ENCODE results near the gene MYCN.
"Not testable (repeated sequence)": the region's sequence is repeated elsewhere in the genome, so short reads cannot be mapped to it uniquely, and the experiment has no call there.

MYCN gene

GRCh38 chr2:15943378-15944280 lies 3.3 kb downstream of the MYCN start:
- DNase-seq (ENCODE audit: low spot score): peak; percentile 77

GRCh38 chr2:15944325-15945017 lies 4.1 kb downstream of the MYCN start:
- DNase-seq (ENCODE audit: low spot score): no peak

DNA sequence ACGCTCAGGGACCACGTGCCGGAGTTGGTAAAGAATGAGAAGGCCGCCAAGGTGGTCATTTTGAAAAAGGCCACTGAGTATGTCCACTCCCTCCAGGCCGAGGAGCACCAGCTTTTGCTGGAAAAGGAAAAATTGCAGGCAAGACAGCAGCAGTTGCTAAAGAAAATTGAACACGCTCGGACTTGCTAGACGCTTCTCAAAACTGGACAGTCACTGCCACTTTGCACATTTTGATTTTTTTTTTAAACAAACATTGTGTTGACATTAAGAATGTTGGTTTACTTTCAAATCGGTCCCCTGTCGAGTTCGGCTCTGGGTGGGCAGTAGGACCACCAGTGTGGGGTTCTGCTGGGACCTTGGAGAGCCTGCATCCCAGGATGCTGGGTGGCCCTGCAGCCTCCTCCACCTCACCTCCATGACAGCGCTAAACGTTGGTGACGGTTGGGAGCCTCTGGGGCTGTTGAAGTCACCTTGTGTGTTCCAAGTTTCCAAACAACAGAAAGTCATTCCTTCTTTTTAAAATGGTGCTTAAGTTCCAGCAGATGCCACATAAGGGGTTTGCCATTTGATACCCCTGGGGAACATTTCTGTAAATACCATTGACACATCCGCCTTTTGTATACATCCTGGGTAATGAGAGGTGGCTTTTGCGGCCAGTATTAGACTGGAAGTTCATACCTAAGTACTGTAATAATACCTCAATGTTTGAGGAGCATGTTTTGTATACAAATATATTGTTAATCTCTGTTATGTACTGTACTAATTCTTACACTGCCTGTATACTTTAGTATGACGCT lies 5.8 kb downstream of the MYCN start:
- DNase-seq (ENCODE audit: low spot score): no peak

- DNase-seq (ENCODE audit: low spot score): no peak
Measured at GRCh38 chr2:15946983-15947382, 6.6 kb downstream of the MYCN start.

GRCh38 chr2:15947431-15947830 lies 7.1 kb downstream of the MYCN start:
- no peak for DNase-seq (ENCODE audit: low spot score)

GRCh38 chr2:15948704-15948957 lies 8.3 kb downstream of the MYCN start:
- DNase-seq (ENCODE audit: low spot score): no peak

DNA sequence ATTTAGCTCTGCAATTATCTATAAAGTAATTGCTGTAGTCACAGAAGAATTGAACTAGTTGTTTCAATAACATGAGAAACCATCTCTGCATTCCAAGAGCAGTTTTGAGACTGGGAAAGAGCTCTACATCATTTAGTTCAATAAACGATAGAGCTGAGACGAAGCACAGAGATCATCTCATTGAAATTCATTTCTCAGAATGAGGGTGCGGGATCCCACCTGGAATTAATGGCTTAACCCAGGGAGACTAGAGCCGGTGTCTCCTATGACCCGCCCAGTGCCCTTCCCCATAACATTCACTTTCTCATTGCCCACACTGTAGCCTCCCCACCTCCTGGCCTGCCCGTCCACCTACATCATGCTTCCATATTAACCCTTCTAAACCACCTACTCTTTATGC lies 8.8 kb downstream of the MYCN start:
- DNase-seq (ENCODE audit: low spot score): no peak

DNA sequence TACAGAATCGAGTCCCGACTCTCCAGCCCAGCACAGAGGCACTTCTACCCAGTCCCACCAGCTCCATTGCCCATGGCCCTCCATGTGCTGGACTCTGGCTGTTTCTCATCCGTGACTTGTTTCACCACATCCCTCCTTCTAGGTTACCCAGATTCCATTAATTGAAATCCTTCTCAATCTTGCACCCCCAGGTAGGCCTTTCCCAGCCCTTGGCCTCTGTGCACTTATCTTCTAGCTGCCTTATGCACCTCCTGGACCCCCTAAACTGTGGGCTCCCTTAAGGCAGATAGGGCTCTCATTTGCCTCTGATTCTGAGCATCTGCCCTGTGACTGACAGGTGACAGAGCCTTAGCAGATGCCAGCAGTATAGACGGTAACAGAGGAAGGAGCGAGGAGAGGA lies 9.2 kb downstream of the MYCN start:
- DNase-seq (ENCODE audit: low spot score): no peak

GRCh38 chr2:15950088-15950952 lies 10.0 kb downstream of the MYCN start:
- no peak for DNase-seq (ENCODE audit: low spot score)

DNA sequence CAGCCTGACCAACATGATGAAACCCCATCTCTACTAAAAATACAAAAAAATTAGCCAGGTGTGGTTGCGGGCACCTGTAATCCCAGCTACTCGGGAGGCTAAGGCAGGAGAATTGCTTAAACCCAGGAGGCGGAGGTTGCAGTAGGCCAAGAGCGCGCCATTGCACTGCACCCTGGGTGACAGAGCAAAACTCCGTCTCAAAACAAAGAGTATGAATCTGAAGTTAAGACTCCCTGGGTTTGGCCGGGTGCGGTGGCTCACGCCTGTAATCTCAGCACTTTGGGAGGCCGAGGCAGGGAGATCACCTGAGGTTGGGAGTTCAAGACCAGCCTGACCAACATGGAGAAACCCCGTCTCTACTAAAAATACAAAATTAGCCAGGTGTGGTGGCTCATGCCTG lies 11.6 kb downstream of the MYCN start:
- DNase-seq (ENCODE audit: low spot score): not testable (repeated sequence)

GRCh38 chr2:15952451-15953146 lies 12.2 kb downstream of the MYCN start:
- DNase-seq (ENCODE audit: low spot score): no peak

- no peak for DNase-seq (ENCODE audit: low spot score)
Measured at GRCh38 chr2:15953147-15953630, 12.8 kb downstream of the MYCN start.

DNA sequence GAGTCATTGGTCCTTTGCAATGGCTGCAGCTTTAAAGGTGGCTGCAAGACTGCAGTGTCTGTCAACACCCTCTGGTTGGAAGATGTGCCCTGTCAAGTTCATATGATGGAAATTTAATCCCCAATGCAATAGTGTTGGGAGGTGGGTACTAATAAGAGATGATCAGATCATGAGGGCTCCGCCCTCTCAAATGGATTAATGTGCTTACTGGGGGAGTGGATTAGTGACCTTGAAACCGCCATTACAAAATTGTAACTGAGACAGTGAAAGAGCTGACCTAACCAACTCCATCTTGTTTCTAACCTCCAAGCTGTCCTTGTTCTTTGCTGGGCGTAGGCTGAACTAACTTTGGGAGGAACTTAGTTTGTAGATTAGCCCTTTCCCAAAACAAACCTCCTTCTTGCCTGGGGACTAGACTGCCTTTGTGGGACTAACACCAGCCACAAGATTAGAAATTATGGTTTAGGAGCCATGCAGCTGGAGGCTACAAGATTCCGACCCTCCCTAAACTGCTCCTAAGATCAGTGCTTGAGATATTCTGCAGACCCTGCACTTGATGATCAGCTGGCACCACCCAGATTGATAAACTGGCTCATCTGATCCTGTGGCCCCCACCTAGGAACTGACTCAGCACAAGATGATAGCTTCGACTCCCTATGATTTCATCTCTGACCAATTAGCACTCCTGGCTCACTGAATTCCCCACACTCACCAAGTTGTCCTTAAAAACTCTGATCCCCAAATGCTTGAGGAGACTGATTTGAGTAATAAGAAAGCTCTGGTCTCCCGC lies 13.7 kb downstream of the MYCN start:
- DNase-seq (ENCODE audit: low spot score): no peak

DNA sequence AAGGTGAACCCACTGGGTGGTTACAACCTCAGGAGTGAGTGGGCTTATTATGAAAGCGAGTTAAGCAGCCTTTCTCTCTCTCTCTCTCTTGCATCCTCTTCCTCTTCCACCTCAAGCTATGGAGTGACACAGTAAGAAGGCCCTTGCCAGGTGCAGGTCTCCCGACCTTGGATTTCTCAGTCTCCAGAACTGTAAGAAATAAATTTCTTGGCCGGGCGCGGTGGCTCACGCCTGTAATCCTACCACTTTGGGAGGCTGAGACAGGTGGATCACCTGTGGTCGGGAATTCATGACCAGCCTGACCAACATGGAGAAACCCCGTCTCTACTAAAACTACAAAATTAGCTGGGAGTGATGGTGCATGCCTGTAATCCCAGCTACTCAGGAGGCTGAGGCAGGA lies 14.4 kb downstream of the MYCN start:
- DNase-seq (ENCODE audit: low spot score): no peak

DNA sequence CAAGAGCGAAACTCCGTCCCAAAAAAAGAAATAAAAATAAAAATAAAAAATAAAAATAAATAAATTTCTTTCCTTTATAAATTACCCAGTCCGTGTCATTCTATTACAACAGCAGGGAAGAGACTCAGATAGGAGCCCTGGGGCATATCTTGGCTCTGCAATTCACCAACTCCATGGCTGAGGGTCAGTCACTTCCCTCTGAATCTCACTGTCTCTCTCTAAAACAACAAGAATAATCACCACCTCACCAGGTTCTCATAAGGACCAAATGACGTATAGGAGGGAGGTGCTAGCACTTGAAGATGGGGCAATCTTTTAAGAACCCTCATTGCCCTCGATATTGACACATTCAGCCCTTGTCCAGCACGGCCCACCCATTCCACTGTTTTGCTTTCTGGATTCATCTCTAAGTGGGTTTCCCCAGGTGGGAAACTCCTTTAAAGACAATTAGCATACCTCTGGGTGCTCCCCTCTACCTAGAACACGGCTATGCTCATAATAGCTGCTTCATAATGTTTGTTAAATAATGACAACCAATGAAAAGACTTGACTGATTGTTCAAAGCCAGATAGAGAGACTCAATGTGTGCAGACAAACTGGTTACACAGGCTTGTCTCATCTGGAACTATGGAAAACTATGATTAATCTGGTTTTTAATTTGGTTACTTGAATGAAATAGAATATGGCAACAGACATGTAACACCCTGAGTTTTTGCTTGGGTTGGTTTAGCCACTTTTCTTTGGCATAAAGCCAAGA lies 15.1 kb downstream of the MYCN start:
- DNase-seq (ENCODE audit: low spot score): no peak

DNA sequence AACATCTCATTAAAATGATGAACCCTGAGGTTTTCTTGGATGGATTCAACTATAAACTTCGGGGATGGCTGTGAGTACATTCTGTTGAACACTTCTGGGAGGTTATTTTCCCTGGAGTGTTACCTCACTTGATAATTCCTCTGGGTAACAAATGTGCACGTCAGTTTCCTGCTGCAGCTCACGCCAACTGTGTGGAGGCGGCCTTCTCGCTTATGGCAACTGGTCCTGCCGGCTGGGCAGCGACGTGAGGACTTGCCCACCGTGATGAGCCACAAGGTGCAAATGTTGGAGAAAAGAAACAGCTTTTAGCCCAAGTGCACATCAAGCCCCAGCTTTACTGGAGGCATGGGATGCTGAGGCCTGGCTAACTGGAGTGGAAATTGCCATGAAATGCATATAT lies 15.9 kb downstream of the MYCN start:
- no peak for DNase-seq (ENCODE audit: low spot score)

DNA sequence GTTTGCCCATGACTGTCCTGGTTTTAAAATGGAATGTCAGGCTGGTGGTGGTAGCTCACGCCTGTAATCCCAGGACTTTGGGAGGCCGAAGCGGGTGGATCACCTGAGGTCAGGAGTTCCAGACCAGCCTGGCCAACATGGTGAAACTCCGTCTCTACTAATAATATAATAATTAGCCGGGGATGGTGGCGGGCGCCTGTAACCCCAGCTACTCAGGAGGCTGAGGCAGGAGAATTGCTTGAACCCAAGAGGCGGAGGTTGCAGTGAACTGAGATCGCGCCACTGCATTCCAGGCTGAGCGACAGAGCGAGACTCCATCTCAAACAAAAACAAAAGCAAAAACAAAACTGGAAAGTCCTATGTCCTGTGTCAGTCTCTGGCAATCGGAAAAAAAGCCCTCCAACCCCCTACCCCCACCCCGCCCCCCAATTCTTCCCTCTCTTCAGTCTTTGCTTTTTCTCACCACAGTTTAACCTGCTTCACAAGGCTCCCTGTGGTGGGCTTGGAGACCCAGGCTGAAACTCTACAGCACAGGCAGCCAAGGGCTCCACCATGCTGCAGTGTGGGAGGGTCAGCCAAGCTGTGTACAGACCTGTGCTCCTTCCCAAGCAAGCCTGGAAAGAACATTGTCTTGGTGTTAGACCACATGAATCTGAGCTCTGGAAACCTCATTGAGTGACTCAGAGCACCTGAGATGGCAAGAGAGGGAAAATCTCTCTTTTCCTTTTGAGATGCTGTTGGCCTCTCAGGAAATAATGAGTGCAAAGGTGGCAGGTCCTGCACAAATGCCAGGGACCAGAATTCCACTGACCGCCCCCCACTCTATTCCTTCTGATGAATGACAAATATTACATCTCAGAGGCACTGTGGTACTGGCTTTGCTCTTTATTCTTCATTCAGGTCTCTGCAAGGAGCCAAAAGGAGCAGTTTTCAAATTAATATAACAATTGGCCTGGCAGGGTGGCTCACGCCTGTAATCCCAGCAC lies 16.7 kb downstream of the MYCN start:
- DNase-seq (ENCODE audit: low spot score): no peak
